NCI-H1105 treated with DMSO at 0.1 percent for 48 hours (cell line): ENCODE data around the gene USB1.

Experiments
- DNase-seq: peaks from one replicate; lab custom pipeline; 2025; lab: John Stamatoyannopoulos, UW

USB1 gene

GRCh38 chr16:58034774-58035173, 33.6 kb downstream of the USB1 start:
- DNase-seq: no peak

GRCh38 chr16:58035356-58036170, 34.4 kb downstream of the USB1 start:
- DNase-seq: no peak

- no peak for DNase-seq
Measured at GRCh38 chr16:58036943-58037342, 35.7 kb downstream of the USB1 start.

- DNase-seq: no peak
Measured at GRCh38 chr16:58037365-58038057, 36.3 kb downstream of the USB1 start.

GRCh38 chr16:58038219-58038641, 37.0 kb downstream of the USB1 start:
- no peak for DNase-seq

GRCh38 chr16:58039829-58040495, 38.8 kb downstream of the USB1 start:
- no peak for DNase-seq

GRCh38 chr16:58040496-58040846, 39.3 kb downstream of the USB1 start:
- no peak for DNase-seq

GRCh38 chr16:58040945-58041627, 39.9 kb downstream of the USB1 start:
- no peak for DNase-seq

GRCh38 chr16:58041628-58041955, 40.4 kb downstream of the USB1 start:
- DNase-seq: no peak

- no peak for DNase-seq
Measured at GRCh38 chr16:58042001-58042885, 41.0 kb downstream of the USB1 start.

GRCh38 chr16:58042886-58043515, 41.8 kb downstream of the USB1 start:
- DNase-seq: no peak

GRCh38 chr16:58043571-58044155, 42.5 kb downstream of the USB1 start:
- DNase-seq: no peak

- no peak for DNase-seq
Measured at GRCh38 chr16:58044266-58045019, 43.2 kb downstream of the USB1 start.

- DNase-seq: no peak
Measured at GRCh38 chr16:58045096-58045495, 43.9 kb downstream of the USB1 start.

GRCh38 chr16:58046054-58046881, 45.1 kb downstream of the USB1 start:
- DNase-seq: no peak

- no peak for DNase-seq
Measured at GRCh38 chr16:58046936-58047335, 45.7 kb downstream of the USB1 start.

- no peak for DNase-seq
Measured at GRCh38 chr16:58047557-58048348, 46.5 kb downstream of the USB1 start.
